GM20000 (cell line): ENCODE measurements around the gene CDK19.
A peak's percentile ranks its signal among the peaks of the same experiment; 100 is the strongest.

Experiments
- DNase-seq: peaks from one replicate; pipeline ENCODE4 v3.0.0; 2012; ENCODE audit warnings: low spot score
- CTCF ChIP-seq: IDR thresholded peaks from 2 replicates; pipeline ENCODE4 v1.5.1; 2012; ENCODE audit warnings: mild to moderate bottlenecking, control low read depth; ENCODE audit errors: extremely low read depth, missing control alignments

CDK19 gene

GRCh38 chr6:110815411-110816409 is at the start of gene CDK19:
CDK19 (minus strand) TSS chr6:110815469; CDS start chr6:110815136, 333 bp downstream.
- peak; percentile 95 for DNase-seq
- no peak for TF ChIP-seq CTCF

GRCh38 chr6:110864824-110865223 is 49.6 kb upstream of the CDK19 start:
- TF ChIP-seq CTCF = no peak

GRCh38 chr6:110859335-110859792 is 44.1 kb upstream of the CDK19 start:
- TF ChIP-seq CTCF = no peak
- peak; percentile 53 for DNase-seq

More at GRCh38 chr6:110864824-110865223, 49.6 kb upstream of the CDK19 start:
- DNase-seq = no peak

GRCh38 chr6:110858562-110859214 is 43.4 kb upstream of the CDK19 start:
- no peak for DNase-seq
- TF ChIP-seq CTCF = no peak

GRCh38 chr6:110858016-110858415 is 42.7 kb upstream of the CDK19 start:
- no peak for TF ChIP-seq CTCF
- DNase-seq = no peak

- no peak for TF ChIP-seq CTCF
- no peak for DNase-seq
These were observed 41.0 kb upstream of the CDK19 start for GRCh38 chr6:110856296-110856695.
